Measurements from ENCODE around the gene EHMT1.

DNA sequence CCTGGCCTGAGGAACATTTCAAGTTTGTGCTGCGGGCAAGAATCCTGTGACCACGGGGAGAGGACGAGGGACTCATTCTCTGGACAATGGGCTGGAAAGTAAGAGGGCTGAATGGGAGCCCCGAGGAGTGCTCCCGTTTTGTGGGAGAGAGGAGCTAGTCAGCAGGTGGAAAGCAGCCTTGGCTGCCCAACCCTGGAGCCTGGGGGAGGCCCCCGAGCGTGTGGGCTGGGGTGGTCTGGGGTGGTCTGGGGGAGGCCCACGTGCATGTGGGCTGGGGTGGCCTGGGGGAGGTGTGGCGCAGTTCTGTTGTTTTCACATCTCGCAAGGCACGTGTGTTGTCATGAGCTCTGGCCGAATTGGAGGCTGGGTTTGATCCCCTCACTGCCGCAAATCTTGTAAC lies 27.5 kb downstream of the EHMT1 start:
- TF ChIP-seq, protein P1, sequence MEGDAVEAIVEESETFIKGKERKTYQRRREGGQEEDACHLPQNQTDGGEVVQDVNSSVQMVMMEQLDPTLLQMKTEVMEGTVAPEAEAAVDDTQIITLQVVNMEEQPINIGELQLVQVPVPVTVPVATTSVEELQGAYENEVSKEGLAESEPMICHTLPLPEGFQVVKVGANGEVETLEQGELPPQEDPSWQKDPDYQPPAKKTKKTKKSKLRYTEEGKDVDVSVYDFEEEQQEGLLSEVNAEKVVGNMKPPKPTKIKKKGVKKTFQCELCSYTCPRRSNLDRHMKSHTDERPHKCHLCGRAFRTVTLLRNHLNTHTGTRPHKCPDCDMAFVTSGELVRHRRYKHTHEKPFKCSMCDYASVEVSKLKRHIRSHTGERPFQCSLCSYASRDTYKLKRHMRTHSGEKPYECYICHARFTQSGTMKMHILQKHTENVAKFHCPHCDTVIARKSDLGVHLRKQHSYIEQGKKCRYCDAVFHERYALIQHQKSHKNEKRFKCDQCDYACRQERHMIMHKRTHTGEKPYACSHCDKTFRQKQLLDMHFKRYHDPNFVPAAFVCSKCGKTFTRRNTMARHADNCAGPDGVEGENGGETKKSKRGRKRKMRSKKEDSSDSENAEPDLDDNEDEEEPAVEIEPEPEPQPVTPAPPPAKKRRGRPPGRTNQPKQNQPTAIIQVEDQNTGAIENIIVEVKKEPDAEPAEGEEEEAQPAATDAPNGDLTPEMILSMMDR (IDR thresholded peaks at IDR 0.05; ENCODE audit: insufficient read depth, low read length) = no peak
- TF ChIP-seq GABPA (IDR thresholded peaks at IDR 0.05; ENCODE audit: low read depth) (no peak), POLR2AphosphoS5 (IDR thresholded peaks at IDR 0.05; ENCODE audit: low read depth) (no peak), SPI1 (IDR thresholded peaks at IDR 0.05; ENCODE audit: borderline replicate concordance, low read depth) (no peak)
- TF ChIP-seq, protein P2, sequence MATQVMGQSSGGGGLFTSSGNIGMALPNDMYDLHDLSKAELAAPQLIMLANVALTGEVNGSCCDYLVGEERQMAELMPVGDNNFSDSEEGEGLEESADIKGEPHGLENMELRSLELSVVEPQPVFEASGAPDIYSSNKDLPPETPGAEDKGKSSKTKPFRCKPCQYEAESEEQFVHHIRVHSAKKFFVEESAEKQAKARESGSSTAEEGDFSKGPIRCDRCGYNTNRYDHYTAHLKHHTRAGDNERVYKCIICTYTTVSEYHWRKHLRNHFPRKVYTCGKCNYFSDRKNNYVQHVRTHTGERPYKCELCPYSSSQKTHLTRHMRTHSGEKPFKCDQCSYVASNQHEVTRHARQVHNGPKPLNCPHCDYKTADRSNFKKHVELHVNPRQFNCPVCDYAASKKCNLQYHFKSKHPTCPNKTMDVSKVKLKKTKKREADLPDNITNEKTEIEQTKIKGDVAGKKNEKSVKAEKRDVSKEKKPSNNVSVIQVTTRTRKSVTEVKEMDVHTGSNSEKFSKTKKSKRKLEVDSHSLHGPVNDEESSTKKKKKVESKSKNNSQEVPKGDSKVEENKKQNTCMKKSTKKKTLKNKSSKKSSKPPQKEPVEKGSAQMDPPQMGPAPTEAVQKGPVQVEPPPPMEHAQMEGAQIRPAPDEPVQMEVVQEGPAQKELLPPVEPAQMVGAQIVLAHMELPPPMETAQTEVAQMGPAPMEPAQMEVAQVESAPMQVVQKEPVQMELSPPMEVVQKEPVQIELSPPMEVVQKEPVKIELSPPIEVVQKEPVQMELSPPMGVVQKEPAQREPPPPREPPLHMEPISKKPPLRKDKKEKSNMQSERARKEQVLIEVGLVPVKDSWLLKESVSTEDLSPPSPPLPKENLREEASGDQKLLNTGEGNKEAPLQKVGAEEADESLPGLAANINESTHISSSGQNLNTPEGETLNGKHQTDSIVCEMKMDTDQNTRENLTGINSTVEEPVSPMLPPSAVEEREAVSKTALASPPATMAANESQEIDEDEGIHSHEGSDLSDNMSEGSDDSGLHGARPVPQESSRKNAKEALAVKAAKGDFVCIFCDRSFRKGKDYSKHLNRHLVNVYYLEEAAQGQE (IDR thresholded peaks at IDR 0.05; ENCODE audit: insufficient replicate concordance, low read depth) = no peak
